HG03159 (cell line): ENCODE data around the gene PSMD8.

Source experiments
- ATAC-seq: cut with Tn5 transposase; IDR thresholded peaks from one replicate; pipeline ENCODE4 v1.9.1; 2021; ENCODE audit warnings: mild to moderate bottlenecking, moderate library complexity; ENCODE audit not compliant: unreplicated experiment

Gene PSMD8

DNA sequence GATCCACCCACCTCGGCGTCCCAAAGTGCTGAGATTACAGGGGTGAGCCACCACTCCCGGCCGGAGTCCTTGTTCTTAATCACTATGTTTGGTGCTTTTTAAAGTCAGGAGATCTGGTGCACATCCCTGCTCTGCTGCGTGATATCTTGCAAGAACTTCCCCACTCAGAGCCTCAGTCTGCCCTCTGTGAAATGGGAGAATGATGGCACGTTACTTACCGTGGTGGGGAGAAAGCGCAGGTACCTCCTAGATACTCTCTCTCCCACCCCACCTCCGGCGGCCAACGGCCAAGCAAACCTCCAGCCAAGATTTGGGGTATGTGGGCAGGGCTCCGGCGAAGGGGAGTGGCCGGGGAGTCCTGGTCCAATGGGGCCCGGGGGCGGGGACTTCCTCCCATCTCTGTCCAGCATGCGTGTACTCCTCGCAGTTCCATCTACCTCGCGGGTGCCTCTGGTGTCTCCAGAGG, 58.9 kb downstream of the PSMD8 start, which contains the start of gene RYR1:
RYR1 (plus strand) TSS at position 424 of the 466 bp plus-strand sequence. CDS start 139 bp downstream, outside the sequence.
- no peak for ATAC-seq
